ENCODE data around the gene DEF6.
A peak's percentile ranks its signal among the peaks of the same experiment; 100 is the strongest.
"Not testable (repeated sequence)": the region's sequence is repeated elsewhere in the genome, so short reads cannot be mapped to it uniquely, and the experiment has no call there.

Gene DEF6

DNA sequence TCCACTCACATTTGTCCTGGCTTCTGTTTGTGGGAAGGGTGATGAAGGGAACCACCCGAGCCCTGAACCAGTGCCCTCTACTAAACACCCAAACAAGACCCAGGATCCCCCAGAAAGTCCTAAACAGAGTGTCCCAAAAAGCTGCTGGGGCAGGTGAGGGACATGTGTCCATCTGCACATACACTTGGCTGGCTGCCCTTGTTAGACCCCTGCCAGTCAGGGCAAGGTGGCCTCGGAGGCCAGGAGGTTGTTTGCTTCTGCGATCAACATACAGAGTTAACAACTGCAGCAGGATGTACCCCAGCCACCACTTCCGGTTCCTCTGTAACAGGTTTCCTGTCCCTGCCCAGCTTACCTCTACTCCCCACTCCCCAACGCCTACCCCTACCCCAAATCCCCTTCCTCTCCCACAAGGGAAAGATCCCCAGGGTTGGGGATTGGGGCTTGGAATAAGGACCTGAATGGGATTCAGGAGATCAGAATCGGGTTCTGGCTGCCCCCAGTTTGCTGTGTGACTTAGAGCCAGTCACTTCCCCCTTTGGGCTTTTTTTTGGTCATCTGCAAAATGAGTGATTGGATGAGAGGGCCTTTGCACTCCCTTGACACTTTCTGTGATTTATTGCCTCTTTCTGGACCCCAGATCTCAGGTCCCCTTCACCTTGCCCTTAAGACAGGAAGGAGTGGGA lies 13.9 kb downstream of the DEF6 start:
- peak; percentile 82 for DNase-seq

DNA sequence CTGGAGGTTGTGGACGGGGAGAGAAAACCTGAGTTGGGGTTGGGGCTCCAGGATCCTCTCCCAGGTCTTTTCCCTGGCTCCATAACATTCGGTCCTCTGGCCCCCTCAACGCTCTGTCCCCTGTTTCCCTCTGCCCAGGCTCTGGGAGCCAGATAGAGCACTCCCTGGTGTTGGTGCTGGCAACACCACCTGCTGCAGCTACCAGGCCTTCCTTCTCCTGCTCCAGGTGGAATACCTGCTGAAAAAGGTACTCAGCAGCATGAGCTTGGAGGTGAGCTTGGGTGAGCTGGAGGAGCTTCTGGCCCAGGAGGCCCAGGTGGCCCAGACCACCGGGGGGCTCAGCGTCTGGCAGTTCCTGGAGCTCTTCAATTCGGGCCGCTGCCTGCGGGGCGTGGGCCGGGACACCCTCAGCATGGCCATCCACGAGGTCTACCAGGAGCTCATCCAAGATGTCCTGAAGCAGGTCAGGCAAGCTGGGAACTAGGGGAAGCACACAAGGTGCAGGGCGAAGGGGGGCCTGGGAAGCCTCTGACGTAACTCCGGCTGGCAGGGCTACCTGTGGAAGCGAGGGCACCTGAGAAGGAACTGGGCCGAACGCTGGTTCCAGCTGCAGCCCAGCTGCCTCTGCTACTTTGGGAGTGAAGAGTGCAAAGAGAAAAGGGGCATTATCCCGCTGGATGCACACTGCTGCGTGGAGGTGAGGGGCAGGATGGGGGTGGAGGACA lies 14.6 kb downstream of the DEF6 start:
- peak; percentile 27 for DNase-seq

DNA sequence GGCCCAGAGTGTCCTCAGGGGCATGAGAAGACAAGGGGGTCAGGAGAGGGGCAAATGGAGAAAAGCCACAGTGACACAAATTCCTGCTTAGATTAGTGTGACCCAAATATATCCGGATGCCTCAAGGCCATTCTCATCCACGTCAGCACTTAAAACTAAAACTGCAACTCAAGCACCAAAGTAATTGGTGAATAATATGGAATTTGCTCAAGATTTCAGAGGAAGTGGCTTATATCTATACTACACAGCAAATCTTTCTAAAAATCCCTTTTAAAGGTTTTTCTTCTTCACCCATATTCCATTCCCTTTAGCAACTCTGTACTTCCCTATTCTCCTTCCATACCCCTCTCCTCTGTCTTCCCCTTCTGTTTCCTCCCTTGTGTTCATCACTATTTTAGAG lies 15.2 kb downstream of the DEF6 start:
- DNase-seq, result no peak

DNA sequence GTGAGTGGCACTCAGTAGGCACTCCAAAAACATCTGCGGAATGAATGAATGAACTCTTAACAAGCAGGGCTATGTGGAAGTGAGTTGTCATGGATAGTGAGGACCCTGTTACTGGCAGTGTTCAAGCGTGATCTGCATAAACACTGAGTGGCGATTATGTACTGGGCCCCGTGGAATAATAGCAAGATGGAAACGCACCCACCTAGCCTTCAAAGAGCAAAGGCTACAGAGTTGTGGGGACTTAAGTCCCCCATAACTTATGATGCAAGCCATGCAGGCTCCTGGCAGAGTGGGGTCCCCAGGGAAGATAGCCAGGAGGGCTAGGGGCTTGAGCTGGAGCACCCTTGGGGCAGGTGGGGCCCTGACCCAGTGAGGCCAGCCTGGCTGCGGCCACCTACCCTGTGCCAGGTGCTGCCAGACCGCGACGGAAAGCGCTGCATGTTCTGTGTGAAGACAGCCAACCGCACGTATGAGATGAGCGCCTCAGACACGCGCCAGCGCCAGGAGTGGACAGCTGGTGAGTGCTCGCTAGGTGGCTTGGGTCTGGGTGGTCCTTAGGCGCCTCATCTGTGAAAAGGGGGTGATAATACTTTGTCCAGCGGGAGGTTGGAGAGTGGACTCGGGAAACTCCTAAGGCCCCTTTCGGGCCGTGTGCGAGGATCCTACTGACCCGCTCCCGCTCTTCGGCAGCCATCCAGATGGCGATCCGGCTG lies 20.0 kb downstream of the DEF6 start:
- no peak for DNase-seq

DNA sequence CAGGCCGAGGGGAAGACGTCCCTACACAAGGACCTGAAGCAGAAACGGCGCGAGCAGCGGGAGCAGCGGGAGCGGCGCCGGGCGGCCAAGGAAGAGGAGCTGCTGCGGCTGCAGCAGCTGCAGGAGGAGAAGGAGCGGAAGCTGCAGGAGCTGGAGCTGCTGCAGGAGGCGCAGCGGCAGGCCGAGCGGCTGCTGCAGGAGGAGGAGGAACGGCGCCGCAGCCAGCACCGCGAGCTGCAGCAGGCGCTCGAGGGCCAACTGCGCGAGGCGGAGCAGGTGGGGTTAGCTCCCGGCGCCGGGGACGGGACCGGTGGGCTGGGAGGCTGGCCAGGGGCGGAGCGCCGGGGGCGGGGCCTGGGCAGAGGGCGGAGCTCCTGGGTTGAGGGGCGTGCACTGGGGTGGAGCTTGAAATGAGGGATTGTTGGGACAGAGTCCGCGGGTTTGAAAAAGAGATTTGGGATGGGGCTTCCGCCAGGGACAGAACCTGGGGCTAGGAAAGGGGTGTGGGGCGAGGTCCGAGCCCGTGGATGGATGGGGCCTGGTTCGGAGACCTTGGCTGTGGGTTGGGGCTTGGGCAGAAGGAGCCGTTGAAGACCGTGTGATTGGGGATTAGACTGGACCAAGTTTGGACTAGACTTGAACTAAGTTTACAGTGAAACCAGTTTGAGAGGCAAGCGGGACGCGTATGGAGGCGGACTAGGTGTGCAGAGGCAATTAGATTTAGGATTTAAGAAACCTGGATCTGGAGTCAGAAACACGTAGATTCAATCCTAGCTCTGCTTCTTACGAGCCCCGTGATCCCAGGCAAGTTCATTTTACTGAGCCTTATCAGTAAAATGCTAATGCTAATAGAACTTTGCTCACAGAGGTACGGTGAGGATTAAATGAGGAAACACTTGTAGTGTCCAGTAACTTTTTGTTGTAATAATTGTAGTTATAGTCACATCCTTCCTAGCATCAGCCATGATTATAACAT lies 20.9 kb downstream of the DEF6 start:
- no peak for DNase-seq

DNA sequence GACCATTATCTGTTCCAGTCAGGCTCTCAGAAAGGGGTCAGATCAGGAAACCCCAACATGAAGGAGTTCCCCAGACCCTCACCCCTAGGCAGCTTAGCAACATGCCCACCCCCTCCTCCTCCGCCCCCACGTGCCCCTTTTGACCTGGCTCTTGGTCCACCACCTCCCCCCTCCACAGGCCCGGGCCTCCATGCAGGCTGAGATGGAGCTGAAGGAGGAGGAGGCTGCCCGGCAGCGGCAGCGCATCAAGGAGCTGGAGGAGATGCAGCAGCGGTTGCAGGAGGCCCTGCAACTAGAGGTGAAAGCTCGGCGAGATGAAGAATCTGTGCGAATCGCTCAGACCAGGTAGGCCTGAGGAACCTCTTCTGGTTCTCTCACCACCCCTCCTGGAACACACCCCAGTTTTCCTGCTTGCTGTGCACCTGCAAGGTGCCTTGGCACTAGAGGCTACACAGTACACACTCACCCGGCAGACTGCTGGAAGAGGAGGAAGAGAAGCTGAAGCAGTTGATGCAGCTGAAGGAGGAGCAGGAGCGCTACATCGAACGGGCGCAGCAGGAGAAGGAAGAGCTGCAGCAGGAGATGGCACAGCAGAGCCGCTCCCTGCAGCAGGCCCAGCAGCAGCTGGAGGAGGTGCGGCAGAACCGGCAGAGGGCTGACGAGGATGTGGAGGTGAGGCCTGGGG lies 21.9 kb downstream of the DEF6 start:
- DNase-seq, result no peak

DNA sequence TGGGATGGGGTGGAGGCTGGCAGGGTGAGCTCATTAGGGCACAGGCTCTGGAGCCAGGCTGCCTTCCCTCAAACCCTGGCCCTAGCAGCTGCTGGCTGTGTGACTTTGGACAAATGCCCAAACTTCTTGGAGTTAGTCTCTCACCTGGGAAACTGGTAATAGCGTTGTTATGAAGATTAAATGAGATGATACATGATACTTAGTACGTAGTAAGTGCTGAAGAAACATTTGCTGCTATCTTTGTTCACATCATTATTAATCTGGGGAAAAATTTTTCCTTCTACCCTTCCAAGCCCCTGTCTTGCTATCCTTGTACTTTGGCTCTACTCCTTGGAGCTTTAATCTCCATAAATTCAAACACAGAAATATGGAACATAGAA lies 22.4 kb downstream of the DEF6 start:
- no peak for DNase-seq

DNA sequence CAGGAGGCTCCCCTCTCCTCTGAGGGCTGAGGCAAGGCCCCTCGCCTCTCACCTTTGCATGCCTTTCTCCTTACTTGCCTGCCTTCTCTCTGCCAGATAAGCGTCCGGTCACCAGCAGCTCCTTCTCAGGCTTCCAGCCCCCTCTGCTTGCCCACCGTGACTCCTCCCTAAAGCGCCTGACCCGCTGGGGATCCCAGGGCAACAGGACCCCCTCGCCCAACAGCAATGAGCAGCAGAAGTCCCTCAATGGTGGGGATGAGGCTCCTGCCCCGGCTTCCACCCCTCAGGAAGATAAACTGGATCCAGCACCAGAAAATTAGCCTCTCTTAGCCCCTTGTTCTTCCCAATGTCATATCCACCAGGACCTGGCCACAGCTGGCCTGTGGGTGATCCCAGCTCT lies 23.5 kb downstream of the DEF6 start:
- DNase-seq, result no peak

DNA sequence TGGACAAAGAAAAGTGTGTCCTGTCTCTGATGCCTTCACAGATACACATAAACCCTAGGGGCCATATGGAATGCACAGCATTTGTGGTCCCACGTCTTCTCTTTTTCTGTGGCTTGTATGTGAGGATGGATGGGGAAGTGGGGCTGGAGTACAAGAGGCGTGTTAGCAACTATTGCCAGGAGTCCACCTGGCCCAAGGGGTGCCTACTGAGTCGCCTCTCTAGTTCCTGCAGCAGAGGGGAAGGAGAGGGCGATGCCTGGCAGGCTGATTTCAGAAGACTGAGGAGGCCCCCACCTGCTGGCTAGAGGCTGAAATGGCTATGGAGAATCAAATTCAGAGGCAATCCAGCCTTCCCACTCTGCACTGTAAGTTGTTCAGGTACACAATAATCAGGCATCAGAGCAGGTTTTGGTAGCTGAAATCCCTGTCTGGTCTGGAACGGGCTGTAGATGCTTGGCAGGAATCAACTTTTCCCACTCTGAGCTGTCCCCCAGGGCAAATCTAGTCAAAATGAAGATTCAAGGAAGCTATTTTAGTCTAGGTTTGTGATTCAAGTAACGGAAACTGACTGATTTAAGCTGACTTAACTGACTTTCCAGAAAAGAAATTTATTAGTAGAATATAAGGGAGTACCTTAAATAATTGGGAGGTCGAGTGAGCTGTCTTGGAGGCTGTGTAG lies 29.9 kb downstream of the DEF6 start:
- DNase-seq, result peak; percentile 87

DNA sequence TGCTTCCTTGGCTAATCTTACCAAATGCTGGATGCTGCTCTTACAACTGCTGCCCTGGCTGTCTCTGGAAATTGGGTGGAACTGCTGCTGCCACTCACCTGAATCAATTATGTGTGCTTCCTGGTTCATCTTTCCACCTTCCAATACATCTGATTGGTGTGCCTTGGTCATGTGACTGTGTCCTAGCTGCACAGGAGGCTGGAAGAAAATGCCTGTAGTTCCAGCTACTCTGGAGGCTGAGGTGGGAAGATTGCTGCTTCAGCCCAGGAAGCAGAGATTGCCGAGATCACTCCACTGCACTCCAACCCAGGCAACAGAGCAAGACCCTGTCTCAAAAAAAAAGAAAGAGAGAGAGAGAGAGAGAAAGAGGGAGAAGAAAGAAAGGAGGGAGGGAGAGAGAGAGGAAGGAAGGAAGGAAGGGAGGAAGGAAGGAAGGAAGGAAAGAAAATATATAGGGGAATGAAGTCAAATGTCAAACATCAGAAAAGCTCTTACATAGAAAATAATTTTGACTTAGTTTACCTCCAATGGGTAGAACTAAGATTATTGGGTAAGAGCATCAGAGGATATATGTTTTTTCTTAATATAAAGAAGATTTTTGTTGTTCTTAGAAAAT lies 30.6 kb downstream of the DEF6 start:
- DNase-seq, result no peak

DNA sequence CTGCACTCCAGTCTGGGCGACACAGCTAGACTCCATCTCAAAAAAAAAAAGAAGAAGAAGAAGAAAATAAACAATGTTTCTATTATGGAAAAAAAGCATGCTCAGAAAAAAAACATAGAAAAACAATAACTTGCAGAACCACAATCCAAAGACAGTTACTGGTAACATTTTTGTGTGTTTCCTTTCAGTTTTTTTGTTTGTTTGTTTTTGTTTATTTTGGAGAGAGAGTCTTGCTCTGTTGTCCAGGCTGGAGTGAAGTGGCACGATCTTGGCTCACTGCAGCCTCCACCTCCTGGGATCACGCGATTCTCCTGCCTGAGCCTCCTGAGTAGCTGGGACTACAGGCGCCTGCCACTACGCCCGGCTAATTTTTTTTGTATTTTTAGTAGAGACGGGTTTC lies 31.3 kb downstream of the DEF6 start:
- not testable (repeated sequence) for DNase-seq

DNA sequence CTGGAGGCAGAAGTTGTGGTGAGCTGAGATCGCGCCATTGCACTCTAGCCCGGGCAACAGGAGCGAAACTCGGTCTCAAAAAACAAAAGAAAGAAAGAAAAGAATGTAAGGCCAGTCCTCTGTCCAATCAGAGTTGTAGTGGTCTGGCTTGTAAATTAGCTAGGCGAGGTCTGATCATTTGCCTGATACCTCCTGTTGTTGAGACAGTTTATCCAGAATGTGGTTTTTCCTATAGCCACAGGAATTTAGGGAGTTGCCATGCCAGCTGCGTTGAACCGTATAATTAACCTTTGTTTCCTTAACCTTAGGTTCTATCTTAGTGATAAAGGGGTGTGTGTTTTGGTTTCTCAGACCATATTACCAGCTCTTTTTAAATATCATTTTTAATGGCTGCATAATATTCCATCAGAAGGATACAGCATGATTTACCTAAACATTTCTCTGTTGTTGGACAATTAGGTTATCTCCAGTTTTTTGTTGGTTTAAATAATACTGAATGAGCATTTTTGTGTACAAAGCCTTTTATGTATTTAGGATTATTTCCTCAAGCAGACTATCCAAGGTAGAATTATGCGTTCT lies 33.0 kb downstream of the DEF6 start:
- no peak for DNase-seq

DNA sequence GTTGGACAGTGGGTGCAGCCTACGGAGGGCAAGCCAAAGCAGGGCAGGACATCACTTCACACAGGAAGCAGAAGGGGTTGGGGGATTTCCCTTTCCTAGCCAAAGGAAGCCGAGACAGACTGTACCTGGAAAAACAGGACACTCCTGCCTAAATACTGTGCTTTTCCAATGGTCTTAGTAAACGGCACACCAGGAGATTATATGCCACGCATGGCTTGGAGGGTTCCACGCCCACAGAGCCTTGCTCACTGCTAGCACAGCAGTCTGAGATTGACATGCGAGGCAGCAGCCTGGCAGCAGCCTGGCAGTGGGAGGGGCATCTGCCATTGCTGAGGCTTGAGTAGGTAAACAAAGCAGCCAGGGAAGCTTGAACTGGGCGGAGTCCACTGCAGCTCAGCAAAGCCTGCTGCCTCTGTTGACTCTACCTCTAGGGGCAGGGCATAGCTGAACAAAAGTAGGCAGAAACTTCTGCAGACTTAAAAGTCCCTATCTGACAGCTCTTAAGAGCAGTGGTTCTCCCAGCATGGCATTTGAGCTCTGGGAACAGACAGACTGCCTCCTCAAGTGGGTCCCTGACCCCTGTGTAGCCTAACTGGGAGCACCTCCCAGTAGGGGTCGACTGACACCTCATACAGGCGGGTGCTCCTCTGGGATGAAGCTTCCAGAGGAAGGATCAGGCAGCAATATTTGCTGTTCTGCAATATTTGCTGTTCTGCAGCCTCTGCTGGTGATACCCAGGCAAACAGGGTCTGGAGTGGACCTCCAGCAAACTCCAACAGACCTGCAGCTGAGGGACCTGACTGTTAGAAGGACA lies 34.7 kb downstream of the DEF6 start:
- DNase-seq, result peak; percentile 85

DNA sequence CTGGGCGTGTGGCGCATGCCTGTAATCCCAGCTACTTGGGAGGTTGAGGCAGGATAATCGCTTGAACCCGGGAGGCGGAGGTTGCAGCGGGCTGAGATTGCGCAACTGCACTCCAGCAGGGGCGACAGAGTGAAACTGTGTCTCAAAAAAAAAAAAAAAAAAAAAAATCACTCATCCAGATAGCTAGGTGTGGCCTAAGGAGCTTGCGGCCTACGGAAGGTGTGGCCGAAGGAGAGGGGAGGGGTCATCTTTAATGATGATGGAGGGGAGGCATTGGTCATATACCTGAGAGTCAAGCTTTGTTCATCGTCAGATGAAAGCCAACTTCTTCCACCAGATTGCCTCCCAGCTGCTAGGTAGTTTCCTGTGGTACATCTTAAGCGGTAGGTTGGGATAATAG lies 43.9 kb downstream of the DEF6 start:
- no peak for DNase-seq

DNA sequence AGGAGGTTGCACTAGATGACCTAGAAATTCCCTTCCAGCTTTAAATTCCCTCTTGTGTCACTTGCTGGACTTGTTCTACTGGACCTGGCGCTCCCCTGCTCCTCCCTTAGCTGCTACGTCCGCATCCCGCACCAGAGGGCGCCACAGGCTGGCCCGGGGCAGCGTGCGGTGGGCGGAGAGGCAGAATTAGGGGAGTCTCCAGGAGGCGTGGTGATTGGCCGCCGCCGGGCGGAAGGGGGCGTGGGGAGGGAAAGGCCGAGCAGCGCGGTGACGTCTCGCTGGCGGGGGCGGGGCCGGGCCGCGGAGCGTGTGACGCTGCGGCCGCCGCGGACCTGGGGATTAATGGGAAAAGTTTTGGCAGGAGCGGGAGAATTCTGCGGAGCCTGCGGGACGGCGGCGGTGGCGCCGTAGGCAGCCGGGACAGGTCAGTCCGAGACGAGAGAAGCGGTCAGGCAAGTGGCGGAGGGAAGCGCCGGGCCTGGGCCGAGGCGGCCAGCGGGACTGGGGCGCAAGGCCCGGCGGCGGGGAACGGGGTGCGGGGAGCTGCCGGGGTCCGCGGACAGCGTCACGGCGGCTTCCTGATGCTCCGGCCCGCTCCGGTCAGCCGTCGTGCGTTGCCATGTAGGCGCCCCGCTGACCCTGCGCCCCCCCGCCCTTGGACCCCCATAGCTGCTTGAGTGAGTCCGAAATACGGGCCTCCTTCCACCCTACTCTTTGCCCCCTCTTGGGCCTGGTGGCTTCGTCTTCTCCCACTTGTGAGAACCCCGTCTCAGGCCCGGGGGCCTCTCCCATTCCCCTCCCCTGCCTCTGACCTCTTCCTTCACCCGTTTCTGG lies 44.9 kb downstream of the DEF6 start, which contains the start of gene PPARD:
TSS of gene PPARD (plus strand) at position 301 of the 834 bp plus-strand sequence. CDS start 68,530 bp downstream, outside the sequence.
- peak; percentile 98 for DNase-seq

DNA sequence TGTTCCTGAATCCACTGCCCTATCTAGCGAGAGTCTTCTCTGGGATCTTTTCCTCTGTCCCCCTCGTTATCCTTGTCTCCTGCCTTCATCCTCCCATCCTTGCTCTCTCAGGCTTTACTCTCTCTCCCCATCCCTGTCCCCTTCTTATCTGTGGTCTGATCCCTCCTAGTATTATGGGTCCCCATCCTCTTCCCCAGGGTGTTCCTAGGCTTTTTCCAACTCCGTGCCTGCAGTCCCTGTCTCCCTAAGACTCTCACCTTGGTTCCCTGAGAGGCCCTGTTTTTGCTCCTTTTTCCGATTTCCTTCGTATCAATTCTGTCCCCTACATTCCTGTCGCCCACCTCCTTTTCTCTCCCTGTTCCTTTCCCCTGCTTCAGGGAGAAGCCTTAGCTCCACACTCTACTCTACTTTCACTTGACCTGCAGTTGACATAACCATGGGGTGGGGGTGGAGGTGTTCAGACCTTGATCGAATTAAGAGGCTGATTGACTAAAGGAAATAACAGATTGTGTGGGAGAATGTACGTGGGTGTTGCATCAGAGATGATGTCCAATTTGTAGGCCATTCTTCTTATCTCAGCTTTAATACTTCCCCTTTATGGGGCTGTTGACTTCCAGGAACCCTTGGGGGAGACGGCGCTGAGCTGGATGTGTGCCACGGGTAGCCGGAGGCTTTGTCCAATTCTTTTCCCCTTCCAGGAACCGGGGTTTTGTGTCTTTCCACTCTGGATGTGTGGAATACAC lies 45.6 kb downstream of the DEF6 start:
- DNase-seq, result no peak

DNA sequence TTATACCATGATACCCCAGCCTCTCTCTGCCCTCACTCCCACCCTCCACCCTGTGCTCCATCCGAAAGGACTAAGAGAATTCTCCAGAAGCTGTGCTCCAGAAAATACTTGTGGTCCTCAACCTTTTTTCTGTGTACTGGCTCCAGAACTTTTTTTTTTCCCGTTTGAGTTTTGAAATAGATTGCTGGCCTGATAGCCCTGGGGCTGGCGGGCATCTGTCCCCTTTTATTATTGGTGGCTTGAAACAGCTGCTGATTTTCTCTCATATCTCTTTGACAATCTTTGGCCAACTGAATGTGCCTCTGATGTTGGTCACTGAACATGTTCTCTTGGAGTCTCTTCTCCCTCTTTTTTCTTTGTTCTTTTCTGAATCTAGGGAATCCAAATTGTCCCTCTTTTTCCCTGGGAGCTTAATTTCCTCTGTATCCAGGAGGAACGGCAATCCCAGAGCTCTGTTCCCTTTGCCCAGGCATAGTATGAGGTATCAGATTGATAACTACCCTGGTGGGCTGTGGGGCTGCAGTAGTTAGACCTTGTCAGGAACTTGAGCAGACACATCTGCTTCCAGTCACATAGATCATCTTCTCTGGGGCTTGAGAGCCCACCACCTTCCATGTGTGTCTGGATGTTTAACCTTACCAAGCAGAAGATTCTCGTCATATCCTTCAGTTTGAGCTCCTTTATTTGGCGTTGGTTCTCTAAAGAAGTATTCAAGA lies 46.4 kb downstream of the DEF6 start:
- DNase-seq, result no peak
